OCI-LY1 (cell line): Measurements from ENCODE around the gene POLR2B.

ENCODE experiments used
- H2AFZ ChIP-seq: fragments of 200-600 bp; sonication (generic), shearing (Covaris generic); 2 replicates; pipeline ENCODE4 v1.6.0; 2014; ENCODE audit warnings: antibody characterized with exemption, mild to moderate bottlenecking, low read length
- H3F3A ChIP-seq: fragments of 200-600 bp; sonication (generic), shearing (Covaris generic); 2 replicates; pipeline ENCODE4 v1.6.0; 2014; ENCODE audit warnings: mild to moderate bottlenecking, antibody characterized with exemption, low read length, moderate library complexity; ENCODE audit not compliant: insufficient read depth
- H3K27ac ChIP-seq: fragments of 200-600 bp; sonication (generic); 2 replicates; pipeline ENCODE4 v1.5.1; 2014; ENCODE audit warnings: low read length, mixed run types, mild to moderate bottlenecking, low read depth; ENCODE audit not compliant: poor library complexity, severe bottlenecking
- H3K27me3 ChIP-seq: fragments of 200-600 bp; sonication (generic); 2 replicates; pipeline ENCODE4 v1.6.0; 2014; ENCODE audit warnings: antibody characterized with exemption, mild to moderate bottlenecking, low read length, moderate library complexity; ENCODE audit not compliant: insufficient read depth
- H3K36me3 ChIP-seq: fragments of 200-600 bp; sonication (generic); 2 replicates; pipeline ENCODE4 v1.6.1; 2014; ENCODE audit warnings: mild to moderate bottlenecking, antibody characterized with exemption, low read length, moderate library complexity, mixed read lengths; ENCODE audit not compliant: insufficient read depth
- H3K4me1 ChIP-seq: fragments of 200-600 bp; sonication (generic); 2 replicates; pipeline ENCODE4 v1.5.1; 2014; ENCODE audit warnings: mild to moderate bottlenecking, low read length, moderate library complexity; ENCODE audit not compliant: insufficient read depth, severe bottlenecking
- H3K4me2 ChIP-seq: fragments of 200-600 bp; sonication (generic), shearing (Covaris generic); 2 replicates; pipeline ENCODE4 v1.6.1; 2014; ENCODE audit warnings: low read length
- H3K4me3 ChIP-seq: fragments of 200-600 bp; sonication (generic); 2 replicates; pipeline ENCODE4 v1.5.1; 2014; ENCODE audit warnings: low read length, low read depth, mild to moderate bottlenecking, mixed read lengths; ENCODE audit not compliant: poor library complexity, severe bottlenecking
- H3K79me2 ChIP-seq: fragments of 200-600 bp; shearing (Covaris generic); 2 replicates; pipeline ENCODE4 v1.6.1; 2016; ENCODE audit warnings: mixed run types, low read length, mixed read lengths; ENCODE audit not compliant: insufficient read depth
- H3K9ac ChIP-seq: fragments of 200-600 bp; sonication (generic), shearing (Covaris generic); 2 replicates; pipeline ENCODE4 v1.6.1; 2014; ENCODE audit warnings: mild to moderate bottlenecking, low read length, mixed read lengths
- H3K9me2 ChIP-seq: fragments of 200-600 bp; sonication (generic), shearing (Covaris generic); 2 replicates; pipeline ENCODE4 v1.6.1; 2014; ENCODE audit warnings: low read depth, mild to moderate bottlenecking, low read length, mixed read lengths
- H3K9me3 ChIP-seq: fragments of 200-600 bp; shearing (Covaris generic); 2 replicates; pipeline ENCODE4 v1.6.1; 2014; ENCODE audit warnings: low read length, mixed read lengths
- H4K20me1 ChIP-seq: fragments of 200-600 bp; sonication (generic), shearing (Covaris generic); 2 replicates; pipeline ENCODE4 v1.6.0; 2016; ENCODE audit warnings: mild to moderate bottlenecking, low read length; ENCODE audit not compliant: insufficient read depth
- CTCF ChIP-seq: fragments of 200-600 bp; sonication (generic), shearing (Covaris generic); IDR thresholded peaks from 2 replicates; pipeline ENCODE4 v1.5.1; 2017; ENCODE audit warnings: mild to moderate bottlenecking, antibody characterized with exemption, low read length, moderate library complexity, mixed read lengths
- EZH2 ChIP-seq: fragments of 200-600 bp; sonication (generic), shearing (Covaris generic); IDR thresholded peaks from 2 replicates; pipeline ENCODE4 v1.8.0; 2017; ENCODE audit warnings: borderline replicate concordance, mixed run types, mild to moderate bottlenecking, antibody characterized with exemption, low read length, moderate library complexity, mixed read lengths

The POLR2B gene

GRCh38 chr4:57041020-57041419, 62.3 kb downstream of the POLR2B start:
- Histone ChIP-seq H3K4me3 (no peak overlapping the region), H3K27me3 (no peaks in the 10 kb centered on the region), H2AFZ (no peak overlapping the region), H3K4me2 (no peak overlapping the region), H3F3A (no peaks in the 10 kb centered on the region), H3K79me2 (no peaks in the 10 kb centered on the region), H3K9ac (no peak overlapping the region), H4K20me1 (no peaks in the 10 kb centered on the region), H3K4me1 (no peaks in the 10 kb centered on the region), H3K27ac (no peak overlapping the region), H3K36me3 (no peaks in the 10 kb centered on the region), H3K9me2 (no peaks in the 10 kb centered on the region), H3K9me3 (no peaks in the 10 kb centered on the region)
- TF ChIP-seq CTCF (no peak), EZH2 (no peak)

GRCh38 chr4:57042711-57043169, 64.0 kb downstream of the POLR2B start:
- Histone ChIP-seq H3K27me3 (no peaks in the 10 kb centered on the region), H3K36me3 (no peaks in the 10 kb centered on the region), H3K4me2 (no peak overlapping the region), H3K4me1 (no peaks in the 10 kb centered on the region), H3K9me2 (no peaks in the 10 kb centered on the region), H3K9ac (no peak overlapping the region), H3K4me3 (no peak overlapping the region), H3K27ac (no peak overlapping the region), H3K9me3 (no peaks in the 10 kb centered on the region), H3K79me2 (no peaks in the 10 kb centered on the region), H2AFZ (no peak overlapping the region), H4K20me1 (no peaks in the 10 kb centered on the region), H3F3A (no peaks in the 10 kb centered on the region)
- no peak for TF ChIP-seq CTCF
- TF ChIP-seq EZH2: no peak

- Histone ChIP-seq H4K20me1 (no peaks in the 10 kb centered on the region), H3K27me3 (no peaks in the 10 kb centered on the region), H3K4me1 (no peaks in the 10 kb centered on the region), H3K9me2 (no peaks in the 10 kb centered on the region), H3K36me3 (no peaks in the 10 kb centered on the region), H3K9ac (no peak overlapping the region), H3K9me3 (no peaks in the 10 kb centered on the region), H3F3A (no peaks in the 10 kb centered on the region), H3K4me2 (no peak overlapping the region), H2AFZ (no peak overlapping the region), H3K79me2 (no peaks in the 10 kb centered on the region), H3K27ac (no peak overlapping the region), H3K4me3 (no peak overlapping the region)
- no peak for TF ChIP-seq CTCF
- no peak for TF ChIP-seq EZH2
Observed at GRCh38 chr4:57043347-57044251, 64.9 kb downstream of the POLR2B start.
